Superior temporal gyrus (tissue), 1 donor: ENCODE data around the gene CNGA3.

Source experiments
- DNase-seq: peaks from one replicate; pipeline ENCODE4 v3.0.0-alpha.2; 2016; ENCODE audit errors: extremely low spot score

CNGA3 gene

DNA sequence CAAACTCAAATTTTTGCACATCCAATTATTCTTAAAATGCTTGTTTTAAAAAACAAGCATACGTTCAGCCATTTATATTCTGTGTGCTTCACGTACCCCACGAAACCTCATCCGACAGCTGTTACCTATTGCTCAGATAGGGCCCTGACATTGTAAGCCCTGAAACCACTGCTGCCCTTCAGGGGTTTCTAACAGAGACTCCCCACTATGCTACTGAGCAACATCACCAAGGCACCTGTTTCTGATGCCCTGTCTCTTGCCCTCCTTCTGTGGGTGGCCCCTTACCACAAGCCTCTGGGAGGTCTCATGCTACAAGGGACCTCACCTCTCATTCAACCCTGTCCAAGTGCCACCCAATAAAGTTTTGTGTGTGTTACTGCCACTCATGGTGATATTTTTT is 18.5 kb upstream of the CNGA3 start:
- DNase-seq, result no peak

DNA sequence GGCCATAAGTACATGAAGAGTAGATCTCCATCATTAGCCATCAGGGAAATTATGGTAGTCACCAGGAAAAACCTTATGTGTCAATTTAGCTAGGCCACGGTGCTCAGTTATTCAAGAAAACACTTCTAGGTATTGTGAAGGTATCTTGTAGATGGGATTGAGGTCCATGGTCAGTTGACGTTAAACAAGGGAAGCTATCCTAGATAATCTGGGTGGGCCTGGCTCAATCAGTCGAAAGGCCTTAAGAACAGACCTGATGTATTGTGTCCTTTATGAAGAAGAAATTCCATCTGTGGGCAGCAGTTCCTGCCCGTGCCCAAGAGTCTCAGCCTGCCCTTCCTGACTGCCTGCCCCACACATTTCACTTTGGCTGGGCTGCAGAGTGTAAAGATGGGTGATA is 16.7 kb upstream of the CNGA3 start:
- DNase-seq, result no peak

DNA sequence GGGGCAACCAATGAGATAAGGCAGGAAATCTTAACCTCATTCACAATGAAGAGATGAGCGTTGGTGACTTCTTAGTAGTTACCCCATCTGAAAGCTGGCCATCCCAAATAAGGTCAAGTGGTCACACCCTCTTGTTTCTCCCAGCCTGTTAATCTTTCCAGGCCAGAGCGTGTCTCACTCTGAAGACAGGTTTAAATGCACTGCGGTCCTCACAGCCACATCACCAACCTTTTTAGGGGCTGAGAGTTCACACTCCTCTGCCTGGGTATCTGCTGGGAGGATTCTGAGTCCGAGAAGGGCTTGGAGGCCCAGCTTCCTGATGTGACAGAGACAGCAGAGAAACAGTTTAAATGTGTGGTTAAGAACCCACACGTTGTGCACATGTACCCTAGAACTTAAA is 13.3 kb upstream of the CNGA3 start:
- DNase-seq, result no peak

DNA sequence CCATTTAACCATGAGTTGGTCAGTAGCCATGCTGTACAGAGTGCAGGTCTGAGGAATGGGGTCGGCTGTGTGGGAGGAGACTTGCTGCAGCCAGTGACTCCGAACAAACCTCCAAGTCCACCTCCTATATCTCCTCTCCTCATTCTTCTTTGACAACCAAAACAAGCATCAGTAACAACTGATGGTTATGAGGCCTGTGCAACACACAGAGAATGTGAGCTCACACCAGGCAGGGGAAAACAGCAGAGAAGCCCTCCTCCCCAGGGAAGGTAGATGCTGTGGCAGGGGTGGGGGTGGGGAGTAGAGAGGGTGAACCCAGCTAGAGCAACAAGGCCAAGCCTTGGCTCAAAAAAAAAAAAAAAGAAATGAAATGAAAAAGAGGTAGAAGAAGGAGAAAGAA is 12.3 kb upstream of the CNGA3 start:
- DNase-seq, result no peak

DNA sequence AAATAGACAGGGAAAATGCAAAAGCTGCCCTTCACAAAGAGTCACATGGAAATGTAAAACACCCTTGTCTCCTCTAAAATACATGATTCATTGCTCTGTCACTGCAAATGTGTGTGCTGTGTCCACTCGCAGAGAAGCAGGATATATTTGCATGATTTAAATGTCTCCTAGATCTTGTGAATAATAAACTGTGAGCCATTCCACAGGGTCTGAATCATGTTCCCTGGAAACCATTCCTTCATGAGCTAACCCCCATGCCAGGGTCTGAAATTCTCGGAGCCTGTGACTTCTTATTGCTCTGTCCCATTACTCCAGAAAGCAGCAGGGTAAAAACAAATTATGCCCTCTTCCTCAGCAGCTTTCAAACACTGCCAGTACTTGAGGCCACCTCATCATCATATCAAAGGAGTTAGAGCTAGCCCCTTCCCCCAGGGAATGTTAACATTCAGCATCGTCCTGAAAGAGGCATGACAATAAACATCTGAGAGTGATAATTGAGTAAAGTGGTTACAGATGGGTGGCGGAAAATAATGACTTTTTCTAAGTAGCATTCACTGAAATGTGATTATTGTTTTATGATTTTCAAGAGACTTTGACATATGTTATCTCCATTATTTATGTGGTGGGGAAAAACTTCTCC is 11.7 kb upstream of the CNGA3 start:
- DNase-seq, result peak; percentile 35

DNA sequence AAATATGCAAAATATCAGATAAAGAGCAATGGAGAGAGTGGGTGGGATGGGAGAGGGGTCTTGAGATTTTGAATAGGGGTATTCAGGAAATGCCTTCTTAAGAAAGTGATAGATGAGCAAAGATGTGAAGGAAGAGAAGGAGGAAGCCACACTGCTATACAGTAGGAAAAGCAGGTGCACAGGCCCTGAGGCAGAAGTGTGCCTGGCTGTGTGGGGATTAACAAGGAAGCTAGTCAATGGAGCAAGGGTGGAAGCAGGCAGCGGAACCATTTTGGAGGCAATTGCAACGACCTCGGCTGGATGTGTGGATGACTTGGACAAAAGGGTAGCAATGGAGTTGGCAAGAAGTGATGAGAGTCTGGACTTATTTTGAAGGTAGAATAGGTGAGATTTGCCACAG is 11.0 kb upstream of the CNGA3 start:
- no peak for DNase-seq

DNA sequence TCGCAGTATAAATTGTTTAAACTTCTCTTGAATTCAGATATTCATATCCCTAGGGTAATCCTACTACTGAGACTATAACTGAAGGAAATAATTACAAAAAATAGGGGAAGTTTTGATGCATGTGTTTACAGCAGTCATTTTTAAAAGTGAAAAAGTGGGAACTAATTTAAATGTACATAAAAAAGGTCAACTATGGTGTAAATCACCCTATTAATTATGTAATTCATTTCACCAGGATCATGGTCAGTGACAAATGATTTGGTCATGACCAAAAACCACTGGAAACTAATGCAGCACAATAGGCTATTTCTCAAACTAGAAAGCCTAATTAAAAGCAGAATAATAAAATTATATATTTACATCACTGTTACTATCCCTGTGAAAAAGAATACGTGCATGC is 5.0 kb upstream of the CNGA3 start:
- DNase-seq, result no peak

DNA sequence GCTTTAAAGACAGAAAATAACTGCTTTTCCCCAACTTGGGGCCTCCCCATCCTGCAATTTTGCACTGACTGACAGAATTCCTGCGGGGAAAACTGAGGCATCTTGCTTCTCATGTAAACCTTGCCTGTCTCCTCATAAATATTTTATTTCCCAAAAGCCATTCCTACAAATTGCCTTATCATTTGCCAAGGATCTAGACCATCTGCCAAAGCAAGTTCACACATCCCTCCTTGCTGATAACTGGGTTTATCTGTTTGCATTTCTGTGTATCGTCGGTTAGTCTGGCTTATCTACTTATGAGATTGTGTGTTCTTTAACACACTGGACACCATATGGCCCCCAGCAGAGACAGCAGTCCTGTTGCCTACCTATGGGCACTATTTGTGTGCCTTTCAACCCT is 3.0 kb upstream of the CNGA3 start:
- no peak for DNase-seq

DNA sequence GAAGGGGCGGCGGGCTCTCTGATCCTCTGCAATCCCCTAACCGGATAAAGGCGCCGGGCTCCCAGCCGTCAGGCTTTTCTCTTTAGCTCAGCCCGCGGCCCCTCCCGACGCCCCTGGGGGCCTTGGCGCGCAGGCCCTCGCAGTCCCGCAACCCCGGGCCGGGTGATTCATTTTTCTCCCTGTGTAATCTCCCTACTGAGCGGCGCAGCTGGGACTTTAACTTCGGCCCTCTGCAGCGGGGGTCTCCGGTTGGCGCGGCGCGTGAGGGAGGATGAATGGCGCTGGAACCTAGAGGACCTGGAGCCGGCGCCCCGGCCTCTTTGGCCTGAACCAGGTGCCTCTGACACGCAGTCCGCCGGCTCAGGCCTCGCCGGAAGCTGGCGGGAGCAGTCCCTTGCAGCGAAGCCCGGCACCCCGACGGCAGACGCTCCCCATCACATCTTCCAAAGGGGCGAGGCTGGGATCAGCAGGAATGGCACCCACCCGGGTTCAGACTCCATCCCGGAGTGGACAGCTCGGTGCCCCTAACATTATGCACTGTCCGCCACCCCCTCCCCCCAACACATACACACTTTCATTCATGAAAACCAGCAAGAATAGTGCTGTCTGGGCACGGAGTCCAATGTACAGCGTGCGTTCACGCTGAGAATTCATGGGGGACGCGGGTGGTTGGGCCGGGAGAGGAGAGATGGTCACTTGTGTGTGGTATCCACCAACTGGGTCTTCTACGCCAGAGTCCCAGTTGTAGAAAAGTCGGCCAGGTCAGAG is 1.2 kb downstream of the CNGA3 start:
- DNase-seq, result no peak

DNA sequence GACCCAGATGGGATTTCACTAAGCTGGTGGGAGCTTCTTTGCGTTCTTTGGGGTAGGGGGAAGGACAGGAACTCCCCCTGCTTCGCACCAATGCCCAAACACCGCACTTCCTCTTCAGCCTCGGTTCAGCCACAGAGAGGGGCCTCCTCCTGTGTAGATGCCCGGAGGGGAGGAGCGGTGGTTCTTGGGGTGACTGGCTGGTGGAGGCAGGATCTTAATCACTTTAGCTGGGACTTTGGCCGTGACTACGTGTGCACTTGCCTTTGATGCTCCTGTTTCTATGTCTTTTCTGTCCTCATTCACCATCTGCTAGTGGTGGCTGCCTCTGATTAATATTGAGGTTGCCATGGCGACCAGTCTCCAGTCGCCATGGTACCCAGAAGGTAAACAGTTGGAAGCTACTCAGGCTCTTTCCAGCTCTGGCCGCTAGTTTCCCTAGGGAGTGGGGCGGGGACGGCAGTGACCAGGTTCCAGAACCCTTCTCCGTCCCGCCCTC is 1.9 kb downstream of the CNGA3 start:
- peak; percentile 42 for DNase-seq

DNA sequence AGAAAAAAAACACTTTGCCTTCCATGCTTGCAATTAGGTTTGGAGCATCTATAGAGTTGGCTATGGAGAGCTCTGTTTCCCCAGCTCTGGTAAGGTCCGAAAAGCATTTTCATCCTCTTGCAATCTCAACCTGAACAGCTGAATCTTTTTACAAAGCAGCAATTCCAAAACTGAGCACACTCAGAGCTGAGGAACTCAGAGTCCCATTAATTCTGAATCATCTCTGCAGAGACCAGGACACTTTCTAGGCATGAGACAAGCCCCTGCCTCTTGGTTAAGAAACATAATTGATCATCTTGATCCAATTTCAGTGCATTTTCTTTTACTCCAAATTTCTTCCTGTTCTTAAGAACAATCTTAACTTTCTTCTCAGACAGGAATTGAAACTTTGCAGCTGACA is 4.2 kb downstream of the CNGA3 start:
- DNase-seq, result no peak

DNA sequence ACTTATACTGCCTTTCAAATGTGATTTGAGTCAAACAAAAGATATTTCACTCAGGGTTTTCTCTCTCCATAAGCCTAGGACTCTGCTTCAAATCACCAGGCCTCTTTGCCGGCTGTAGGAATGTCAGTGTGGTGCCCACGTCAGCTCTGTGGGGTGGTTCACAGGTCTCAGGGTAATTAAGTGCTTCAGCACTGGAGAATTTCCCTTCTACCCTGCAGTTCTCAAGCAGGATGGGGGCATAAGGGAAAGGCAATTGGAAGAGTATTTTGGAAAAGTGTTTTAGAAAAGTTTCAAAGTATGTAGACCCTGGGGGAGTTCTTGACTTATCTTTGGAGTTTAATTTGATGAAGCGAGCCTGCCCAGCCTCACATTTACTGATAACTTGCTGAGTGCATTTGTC is 9.6 kb downstream of the CNGA3 start:
- no peak for DNase-seq

DNA sequence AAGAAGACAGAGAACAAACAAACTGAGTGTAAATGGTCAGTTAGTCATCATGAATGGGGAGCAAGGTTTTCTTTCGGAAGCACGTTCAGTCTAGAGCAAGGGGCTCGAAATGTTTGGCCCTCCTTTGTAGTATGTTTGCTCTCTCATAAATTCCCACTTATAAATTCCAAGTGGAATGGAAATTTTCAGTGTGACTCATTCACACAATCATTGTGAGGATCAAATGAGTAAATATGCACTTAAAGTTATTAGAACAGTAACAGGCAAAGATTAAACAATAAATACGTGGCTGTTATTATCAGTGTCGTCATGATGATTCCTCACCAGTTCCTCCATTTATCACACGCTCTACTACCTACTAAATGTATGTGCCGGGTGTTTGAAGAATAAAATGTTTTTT is 10.5 kb downstream of the CNGA3 start:
- DNase-seq, result no peak

DNA sequence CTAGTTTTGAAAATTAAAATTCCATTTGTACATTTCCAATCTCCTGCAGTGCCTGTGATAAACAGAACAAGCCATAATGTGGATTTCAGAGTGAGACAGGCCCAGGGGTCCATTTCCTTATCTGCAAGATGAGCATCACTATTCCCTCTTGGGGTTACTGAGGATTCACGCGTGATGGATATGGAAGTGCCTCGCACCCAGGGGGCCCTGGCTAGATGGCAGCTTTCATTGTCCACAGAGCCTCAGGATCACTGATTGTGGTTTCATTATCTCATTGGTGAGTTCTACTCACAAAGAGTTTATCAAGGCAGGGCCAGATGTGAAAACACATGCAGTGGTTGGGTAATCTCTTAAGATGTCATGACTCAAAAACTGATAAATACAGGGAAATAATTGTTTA is 11.6 kb downstream of the CNGA3 start:
- no peak for DNase-seq

DNA sequence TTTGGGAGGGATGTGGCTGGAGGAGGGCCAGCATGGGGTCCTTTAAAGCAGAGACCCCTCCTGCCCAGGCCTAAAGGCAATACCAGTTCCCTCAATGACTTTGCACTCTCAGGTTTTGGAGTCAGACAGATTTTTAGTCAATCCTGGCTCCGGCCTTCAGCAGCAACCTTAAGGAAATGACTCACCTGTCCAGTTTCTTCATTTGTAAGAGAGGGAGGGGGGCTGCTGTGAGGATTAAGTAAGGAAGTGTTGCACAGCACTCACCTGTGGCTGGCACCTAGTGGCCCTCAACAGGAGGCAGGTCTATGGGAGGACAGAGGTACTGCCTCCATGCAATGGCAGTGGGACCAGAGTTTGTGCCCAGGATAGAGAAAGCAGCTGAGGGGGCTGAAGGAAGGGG is 13.7 kb downstream of the CNGA3 start:
- no peak for DNase-seq

DNA sequence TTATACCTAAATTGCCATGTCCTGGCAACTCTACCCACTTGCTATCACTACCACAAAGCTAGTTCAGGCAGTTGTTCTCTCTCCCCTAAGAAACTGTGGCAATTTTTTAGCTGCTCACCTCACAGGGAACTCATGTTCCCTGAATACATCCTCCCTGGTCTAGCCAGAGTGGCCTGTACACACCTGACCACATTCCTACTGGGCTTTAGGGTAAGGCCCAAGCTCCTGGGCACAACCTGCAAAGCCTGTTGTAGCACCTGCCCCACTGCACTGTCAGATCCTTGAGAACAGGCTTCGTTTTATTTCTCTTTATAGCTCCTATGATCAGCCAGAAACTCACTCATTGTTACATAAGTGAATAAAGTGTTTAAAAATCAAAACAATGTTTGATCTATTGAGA is 21.5 kb downstream of the CNGA3 start:
- no peak for DNase-seq

DNA sequence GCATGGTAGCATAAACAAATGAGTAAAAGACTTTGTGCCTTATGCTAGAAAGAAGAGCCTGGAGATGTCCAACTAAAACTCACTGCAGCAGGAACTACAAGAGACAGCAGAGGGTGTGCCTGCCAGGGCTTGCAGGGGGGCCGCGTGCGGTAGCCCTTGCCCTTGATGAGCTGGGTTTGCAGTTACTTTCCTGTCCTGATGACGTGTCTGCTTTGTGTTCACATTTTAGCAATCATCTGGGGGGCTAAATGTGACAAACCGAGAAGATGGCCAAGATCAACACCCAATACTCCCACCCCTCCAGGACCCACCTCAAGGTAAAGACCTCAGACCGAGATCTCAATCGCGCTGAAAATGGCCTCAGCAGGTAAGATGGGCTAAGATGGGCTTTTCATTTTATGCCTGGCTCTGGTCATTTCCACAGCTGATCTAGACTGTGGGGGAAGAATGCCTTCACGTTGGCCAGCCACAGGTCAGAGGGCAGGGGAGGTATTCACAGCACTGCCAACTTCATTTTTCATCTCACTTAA is 23.5 kb downstream of the CNGA3 start:
- no peak for DNase-seq

DNA sequence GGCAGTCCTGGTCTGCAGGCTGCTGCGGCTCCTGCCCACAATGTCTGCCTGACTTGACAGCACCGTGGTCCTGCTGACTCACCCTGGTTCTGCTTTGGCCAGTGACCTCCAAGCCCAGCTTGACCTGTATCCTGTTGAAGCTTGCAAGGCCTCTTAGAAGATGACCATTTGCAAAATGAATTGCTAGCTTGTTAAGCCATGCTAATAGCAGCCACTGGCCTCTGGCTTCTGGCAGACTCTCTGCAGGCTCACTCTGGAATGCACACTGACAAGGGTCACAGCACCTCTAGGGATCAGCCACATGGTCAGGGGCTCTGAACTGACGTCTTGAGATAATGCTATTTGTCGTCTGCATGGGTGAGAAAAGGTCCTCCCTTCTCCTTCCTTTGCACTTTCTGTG is 25.9 kb downstream of the CNGA3 start:
- DNase-seq, result no peak

DNA sequence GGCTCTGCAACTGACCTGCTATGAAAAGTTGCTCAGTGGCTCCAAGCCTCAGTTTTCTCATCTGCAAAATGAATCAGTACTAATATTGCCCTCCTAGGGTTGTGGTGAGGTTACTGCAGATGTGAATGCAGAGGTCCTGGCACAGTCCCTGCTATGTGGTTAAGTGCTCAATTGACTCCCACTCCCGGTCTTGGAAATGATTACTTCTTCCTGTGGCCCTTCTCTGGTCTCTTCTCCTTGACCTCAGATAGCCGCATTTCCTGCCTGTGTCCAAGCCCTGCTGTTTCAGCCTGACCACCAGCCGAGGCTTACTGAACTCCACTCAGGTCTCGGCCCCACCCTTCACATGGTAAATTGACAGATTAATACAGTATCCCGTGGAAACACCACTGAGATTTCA is 26.3 kb downstream of the CNGA3 start:
- no peak for DNase-seq

DNA sequence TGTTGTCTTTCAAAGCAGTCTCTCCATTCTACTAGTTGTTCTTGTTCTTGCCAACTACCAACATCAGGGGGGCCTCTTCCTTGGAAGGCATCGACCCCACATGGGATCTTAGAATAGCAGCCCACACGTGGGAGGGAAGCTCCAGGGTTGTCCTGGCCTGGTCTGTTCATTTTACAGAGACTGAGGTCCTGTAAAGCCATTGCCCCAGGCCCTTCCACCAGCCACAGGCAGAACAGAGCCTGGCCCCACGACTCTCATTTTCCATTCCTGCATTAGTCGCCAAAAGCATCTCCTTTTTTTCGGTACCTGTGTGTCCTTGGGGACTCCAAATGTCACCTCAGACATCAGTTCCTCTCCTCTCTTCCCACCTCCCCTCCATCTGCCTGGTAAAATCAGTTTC is 28.0 kb downstream of the CNGA3 start:
- DNase-seq, result no peak

DNA sequence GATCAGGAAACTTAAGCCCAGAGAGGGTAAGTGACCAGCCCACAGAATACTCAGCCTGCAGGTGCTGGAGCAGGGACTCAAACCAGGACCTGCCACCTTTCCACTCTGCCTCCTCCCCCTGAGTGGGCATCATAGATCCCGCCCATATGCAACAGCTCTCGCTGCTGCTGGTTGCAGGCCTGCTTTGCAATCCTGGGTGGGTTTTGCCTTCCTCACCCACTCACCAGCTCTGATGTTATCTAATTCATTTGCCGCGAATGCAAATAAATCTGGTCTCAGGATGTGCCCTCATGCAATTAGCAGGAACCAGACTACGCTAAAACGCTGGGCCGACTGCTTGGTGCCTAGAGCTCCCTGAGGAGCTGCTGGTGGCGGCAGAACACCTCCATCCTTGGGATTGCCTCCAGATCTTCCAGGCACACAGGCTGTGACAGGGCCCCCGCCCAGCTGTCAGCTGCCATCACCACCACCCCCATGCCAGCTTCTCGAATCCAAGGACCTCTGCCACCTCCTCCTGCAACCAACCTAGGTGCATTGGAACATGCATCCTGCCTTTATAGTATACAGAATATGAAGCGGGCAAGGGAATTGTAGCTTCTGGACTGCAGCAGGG is 28.8 kb downstream of the CNGA3 start:
- DNase-seq, result no peak

DNA sequence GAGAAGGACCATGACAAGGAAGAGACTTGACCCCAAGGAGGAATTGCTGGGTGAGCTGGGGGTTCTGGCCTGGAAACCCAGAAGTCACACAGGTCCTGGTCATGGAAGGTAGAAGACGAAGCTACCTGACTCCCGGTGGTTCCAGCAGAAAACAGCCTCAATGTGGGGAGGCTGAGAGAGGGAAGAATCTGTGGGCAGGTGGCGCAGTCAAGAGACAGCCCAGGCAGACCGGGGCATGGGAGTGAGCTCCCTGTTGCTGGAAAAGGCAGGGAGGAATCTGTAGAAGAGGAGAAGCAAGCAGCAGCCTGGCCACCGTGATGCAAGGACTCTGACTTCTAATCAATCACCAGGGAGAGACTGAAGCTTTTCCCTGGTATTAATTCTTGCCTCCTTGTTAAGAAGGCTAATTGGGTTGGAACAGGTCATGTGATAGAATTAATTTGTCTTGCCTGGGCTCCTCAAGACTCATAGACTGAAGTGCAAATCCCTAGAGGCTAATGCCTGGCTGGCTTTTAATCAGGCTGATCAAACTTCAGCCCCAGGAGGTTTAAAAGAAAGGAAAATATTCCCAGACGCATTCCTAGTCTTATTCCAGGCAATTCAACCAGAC is 30.1 kb downstream of the CNGA3 start:
- no peak for DNase-seq

DNA sequence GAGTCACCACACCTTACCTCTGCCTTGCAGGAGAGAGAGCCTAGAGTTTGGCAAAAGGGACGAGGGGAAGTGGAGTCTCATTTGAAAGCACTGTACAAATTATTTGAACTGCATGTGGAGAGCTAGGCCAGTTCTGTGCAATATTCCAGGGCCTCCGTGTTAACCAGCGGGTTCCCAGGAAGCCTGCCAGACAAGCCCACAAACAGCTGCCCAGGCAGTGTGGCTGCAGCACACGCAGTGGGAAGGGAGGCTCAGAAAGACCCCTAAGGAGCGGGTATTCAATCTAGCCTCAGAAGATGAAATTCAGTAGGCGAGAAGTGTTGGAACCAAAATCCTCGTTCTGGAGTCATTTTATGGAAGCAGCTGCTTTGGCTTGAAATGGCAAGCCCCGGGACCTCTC is 30.7 kb downstream of the CNGA3 start:
- no peak for DNase-seq
